ENCODE data around the gene ADAMTS17. TPM values are rescaled to one million over a fixed set of nuclear protein-coding genes. Genes with fewer than 3 reads are reported as not detected.

ADAMTS17 gene
- total RNA-seq, 1 donor from 2014 or later = 0.06 TPM

DNA sequence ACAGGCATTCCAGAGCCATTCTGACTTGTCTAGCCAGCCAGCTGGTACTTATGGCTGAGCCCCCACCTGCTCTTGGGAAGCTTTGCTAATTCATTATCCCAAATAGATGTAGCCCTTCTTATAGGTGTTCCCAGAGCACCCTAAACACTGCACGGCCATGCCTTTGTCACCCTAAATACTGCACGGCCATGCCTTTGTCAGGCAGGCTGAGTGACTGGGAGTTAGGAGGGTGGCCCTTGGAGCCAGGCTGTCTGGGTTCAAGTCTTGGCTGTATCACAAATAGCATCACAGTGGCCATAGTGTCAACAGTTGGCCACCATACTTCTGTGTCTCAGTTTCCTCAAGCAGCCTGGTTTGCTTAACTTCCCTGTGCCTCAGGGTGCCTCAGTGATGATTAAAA lies 292.3 kb downstream of the ADAMTS17 start:
- DNase-seq (ENCODE audit: low read depth) = no peak
- TF ChIP-seq CTCF (conservative IDR thresholded peaks at IDR 0.05; ENCODE audit: low read depth, low read length) = no peak
- H3K4me3 ChIP-seq (ENCODE audit: low read depth, low read length) = no peak overlapping the region

DNA sequence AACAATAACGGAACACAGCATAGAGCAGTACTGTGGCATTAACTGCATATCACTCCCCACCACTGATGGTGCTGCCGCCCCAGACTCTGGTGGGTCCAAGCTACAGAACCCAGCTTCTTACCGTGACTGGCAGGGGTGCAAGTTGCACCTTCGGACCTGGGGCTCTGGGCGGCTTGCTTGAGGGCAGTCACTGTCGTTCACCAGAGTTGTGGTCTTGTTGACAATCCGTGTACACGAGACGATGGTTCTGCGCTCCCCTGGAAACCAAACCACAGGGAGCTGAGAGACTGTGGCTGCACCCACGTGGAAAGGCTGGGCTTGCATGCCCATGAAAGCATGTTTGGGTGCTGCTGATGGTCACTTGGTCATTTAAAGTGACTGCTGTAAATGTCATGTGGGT lies 293.0 kb downstream of the ADAMTS17 start:
- H3K4me3 ChIP-seq (ENCODE audit: low read depth, low read length) = no peak overlapping the region
- DNase-seq (ENCODE audit: low read depth) = no peak
- no peak for TF ChIP-seq CTCF (conservative IDR thresholded peaks at IDR 0.05; ENCODE audit: low read depth, low read length)

DNA sequence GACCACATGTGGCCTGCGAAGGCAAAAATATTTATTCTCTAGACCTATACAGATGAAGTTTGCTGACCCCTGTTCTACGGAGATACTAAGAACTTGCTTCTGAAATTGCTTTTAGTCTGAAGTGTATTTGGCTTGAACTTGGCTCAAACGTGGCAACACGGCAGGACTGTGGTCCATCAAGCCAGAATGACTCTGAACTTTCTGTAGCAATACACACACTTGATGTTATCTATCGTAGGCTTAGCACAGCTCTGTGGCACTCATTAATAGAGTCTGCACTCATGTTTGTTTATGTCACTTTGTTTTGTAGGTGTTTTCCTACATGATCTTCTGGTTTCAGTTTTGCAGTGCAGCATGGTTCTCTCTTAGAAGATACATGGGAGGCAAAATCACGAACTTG lies 298.1 kb downstream of the ADAMTS17 start:
- TF ChIP-seq CTCF (conservative IDR thresholded peaks at IDR 0.05; ENCODE audit: low read depth, low read length) = no peak
- H3K4me3 ChIP-seq (ENCODE audit: low read depth, low read length) = no peak overlapping the region
- DNase-seq (ENCODE audit: low read depth) = no peak

- H3K4me3 ChIP-seq (ENCODE audit: low read depth, low read length) = no peak overlapping the region
Measured at GRCh38 chr15:100043068-100043641, 298.6 kb downstream of the ADAMTS17 start.

GRCh38 chr15:100042558-100042957 lies 299.2 kb downstream of the ADAMTS17 start:
- no peak overlapping the region for H3K4me3 ChIP-seq (ENCODE audit: low read depth, low read length)
- no peak for DNase-seq (ENCODE audit: low read depth)
- no peak for TF ChIP-seq CTCF (conservative IDR thresholded peaks at IDR 0.05; ENCODE audit: low read depth, low read length)

More at GRCh38 chr15:100043068-100043641, 298.6 kb downstream of the ADAMTS17 start:
- peak; percentile 25 for DNase-seq (ENCODE audit: low read depth)
- TF ChIP-seq CTCF (conservative IDR thresholded peaks at IDR 0.05; ENCODE audit: low read depth, low read length) = no peak

DNA sequence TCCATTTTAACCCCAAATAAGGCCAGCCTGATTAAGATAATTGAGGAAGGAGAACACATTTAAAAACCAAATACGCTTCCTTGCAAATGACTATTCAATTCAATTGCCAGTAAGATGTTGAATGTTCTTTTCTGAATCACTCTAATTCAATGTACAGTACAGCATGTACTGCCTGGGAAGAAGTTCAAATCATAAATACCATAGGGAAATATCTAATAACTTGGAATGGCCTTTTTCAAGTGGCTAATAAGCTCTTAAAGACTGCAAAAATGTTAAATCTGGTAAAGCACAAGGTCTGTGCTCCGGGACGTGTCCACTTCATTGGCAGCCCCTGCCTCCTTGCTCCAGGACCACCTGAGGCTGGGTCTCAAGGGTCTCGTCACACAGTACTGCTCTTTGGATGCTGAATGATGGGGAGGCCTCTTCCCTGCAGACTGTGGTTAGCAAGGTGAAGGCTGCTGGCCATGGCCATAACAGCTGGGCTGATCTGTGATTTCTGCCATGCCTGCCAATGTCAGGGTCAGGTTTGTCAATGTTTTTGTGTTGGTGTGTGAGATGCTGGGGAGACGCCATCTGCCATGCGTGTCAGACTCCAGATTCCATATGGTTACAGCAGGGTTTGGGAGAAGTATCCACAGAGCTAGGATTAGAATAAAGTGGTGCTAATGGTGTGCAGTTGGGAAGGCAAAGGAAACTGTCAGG lies 300.5 kb downstream of the ADAMTS17 start:
- H3K4me3 ChIP-seq (ENCODE audit: low read depth, low read length) = no peak overlapping the region
- no peak for DNase-seq (ENCODE audit: low read depth)
- no peak for TF ChIP-seq CTCF (conservative IDR thresholded peaks at IDR 0.05; ENCODE audit: low read depth, low read length)

DNA sequence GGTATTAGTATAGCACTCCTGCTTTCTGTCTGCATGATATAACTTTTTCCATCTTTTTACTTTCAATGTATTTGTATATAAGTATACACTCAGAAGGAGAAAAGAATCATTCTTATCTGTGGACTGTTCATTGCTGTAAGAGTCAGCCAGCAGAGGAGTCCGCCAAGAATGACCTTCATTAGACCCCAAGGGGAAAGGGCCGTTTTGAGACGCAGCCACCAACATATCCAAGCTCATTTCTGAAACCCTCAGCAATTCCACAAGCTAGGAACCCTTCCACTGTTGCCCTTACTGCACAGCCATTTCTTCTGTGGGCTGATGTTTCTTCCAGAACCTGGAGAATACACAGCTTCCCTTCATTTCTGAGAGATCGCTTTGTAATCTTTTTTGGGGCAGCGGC lies 301.8 kb downstream of the ADAMTS17 start:
- no peak for DNase-seq (ENCODE audit: low read depth)
- no peak for TF ChIP-seq CTCF (conservative IDR thresholded peaks at IDR 0.05; ENCODE audit: low read depth, low read length)
- H3K4me3 ChIP-seq (ENCODE audit: low read depth, low read length) = no peak overlapping the region
